ENCODE results near the gene PNPLA7. TPM values are rescaled to one million over a fixed set of nuclear protein-coding genes. Genes with fewer than 3 reads are reported as not detected.
A peak's percentile ranks its signal among the peaks of the same experiment; 100 is the strongest.
"Not testable (repeated sequence)": the region's sequence is repeated elsewhere in the genome, so short reads cannot be mapped to it uniquely, and the experiment has no call there.

PNPLA7 gene
- total RNA-seq, 1 donor from 2014 or later = 1.3 TPM

DNA sequence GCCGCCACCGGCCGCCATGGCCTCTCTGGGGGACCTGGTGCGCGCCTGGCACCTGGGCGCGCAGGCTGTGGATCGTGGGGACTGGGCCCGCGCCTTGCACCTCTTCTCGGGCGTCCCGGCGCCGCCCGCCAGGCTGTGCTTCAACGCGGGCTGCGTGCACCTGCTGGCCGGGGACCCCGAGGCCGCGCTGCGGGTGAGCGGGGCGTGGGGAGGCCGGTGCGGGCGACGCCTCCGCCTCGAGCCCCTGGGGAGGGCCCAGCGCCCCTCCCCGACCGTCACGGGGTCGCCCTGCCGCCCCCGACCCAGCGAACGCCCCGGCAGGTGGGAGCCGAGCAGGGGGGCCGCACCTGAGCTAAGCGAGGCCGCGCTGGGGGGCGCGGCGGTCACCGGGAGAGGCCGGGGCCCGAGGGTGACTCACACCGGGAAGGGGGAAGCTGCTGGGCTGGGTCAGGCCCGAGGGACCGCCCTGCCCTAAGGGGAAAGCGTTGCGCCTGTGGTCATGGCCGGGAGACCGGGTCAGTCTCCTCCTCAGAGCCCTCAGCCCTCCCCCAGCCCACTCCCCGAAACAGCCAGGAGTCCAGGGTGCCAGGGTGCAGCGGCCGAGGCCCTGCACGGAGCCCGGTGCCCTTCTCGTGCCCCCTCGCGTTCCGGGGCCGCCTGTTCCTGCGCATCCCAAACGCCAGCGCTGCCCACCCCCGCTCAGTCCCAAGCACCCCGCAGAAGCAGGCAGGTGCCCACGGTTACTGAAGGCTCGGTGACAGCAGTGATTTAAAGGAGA, 126.5 kb downstream of the PNPLA7 start:
- no peak for DNase-seq (ENCODE audit: low read depth)

DNA sequence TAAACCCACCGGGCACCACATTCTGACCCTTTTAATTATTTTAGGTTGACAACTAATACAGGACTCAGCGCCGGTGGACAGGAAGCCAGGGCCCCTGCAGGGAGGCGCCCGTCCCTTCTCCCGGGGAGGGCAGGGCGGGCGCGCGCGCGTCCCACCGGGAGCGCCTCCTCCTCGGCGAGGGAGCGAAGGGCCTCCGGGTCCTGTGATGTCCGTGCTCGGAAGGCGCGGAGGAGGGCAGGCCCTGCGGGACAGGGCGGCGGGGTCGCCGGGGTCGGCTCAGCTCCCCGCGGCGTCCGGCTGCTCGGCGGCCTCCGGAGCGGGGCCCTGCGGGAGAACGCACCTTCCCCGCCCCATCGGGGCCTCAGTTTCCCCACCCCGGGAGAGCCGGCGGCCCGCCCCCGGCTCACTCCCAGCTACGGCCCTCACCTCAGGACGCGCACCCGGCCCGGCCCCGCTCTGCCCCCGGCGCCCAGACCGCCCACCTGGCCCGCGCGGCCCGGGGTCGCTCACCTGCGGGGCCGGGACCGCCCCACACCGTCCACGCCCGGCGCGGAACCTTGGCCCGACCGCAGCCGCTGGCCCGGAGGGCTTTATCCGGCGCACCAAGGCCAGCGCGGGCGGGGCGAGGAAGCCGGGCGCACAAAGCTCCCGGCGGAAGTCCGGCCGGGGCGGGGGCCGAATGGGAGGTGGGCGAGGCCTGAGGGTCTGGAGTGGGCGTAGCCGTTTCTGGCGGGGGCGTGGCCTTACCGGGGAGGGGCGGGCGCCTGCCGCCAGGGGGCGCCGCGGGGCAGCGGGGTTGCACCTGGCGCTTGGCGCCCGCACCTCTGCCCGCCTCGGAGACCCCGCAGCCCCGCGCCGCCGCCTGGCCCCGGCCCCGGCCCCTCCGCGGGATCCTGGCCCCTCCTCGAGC, 127.3 kb downstream of the PNPLA7 start, which contains the start of the genes EXD3 and NOXA1:
TSS of gene EXD3 (minus strand) at position 559 of the 910 bp plus-strand sequence. CDS start 27,805 bp downstream, outside the sequence.
TSS of gene NOXA1 (plus strand) at position 790 of the 910 bp plus-strand sequence. CDS start 137 bp downstream, outside the sequence.
- peak; percentile 92 for DNase-seq (ENCODE audit: low read depth)

DNA sequence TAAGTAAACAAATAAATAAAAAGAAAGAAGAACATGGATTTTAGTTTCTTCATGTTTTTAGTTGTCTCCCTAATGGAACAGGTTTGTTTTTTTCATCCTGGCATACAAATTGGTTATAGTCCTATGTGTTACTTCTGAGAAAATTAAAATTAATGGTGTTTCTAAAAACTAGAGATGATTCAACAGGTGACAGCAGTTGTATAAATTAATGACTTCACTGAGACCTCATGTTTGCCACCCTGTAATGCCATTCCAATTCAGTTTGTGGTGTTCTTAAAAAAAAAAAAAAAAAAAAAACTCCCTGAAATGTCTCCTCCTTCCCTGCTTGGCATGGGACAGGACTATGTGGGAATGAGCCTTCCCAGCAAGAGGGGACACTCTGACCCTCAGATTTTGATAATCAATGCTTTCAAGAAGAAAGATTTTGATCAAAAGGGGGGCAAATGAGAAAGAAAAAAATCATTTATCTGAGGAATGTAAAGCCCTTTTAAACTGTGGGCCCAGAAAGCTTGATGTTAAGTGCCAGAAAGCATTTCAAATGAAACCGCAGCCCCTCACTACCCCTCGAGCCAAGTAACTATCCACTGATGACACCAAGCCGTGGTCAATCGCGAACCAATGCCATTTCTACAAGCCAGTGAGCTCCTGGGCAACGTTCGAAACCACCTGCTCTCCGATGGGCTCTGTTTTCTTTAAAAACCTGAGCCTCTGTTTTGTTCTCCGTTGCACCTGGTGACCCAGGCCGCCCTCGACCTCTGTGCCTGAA, 128.2 kb downstream of the PNPLA7 start:
- DNase-seq (ENCODE audit: low read depth) = no peak

DNA sequence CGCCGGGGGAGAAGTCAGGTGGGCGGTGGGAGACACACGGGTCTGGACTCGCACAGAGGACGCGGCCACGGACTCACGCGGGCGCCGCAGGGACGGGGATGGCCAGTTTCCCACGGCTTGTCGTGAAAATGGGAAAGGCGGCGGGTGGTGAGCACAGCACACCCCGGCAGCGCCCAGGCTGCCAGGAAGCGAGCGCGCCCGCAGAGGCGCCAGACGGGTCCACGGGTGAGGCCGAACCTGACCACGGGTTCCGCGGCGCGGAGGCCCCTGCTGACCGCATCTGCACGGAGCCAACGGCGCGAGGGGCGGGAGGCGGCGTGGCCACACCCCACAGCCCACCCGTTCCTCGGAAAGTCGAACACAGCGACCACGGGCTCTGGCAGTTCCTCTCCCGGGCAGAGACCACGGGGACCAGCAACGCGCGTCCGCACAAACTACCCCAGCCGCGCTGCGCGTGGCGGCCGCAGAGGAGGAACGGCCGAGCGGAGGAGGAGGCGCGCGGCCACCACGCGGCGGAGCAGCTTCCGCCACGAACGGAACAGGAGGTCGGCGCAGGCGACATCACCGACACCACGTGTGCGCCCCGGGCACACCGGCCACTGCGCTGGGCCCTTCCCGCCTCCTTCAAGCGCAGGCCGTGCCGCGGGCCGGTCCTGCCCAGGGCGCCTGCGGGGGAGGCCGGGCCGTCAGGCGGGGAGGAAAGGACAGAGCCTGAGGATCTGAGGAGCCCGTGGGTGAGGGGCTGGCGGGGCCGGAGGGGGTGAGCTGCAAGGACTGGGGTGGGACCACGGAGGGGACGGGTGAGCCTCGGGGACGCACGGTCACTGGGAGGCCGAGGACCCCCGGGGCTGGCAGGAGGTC, 132.8 kb downstream of the PNPLA7 start:
- DNase-seq (ENCODE audit: low read depth) = no peak

DNA sequence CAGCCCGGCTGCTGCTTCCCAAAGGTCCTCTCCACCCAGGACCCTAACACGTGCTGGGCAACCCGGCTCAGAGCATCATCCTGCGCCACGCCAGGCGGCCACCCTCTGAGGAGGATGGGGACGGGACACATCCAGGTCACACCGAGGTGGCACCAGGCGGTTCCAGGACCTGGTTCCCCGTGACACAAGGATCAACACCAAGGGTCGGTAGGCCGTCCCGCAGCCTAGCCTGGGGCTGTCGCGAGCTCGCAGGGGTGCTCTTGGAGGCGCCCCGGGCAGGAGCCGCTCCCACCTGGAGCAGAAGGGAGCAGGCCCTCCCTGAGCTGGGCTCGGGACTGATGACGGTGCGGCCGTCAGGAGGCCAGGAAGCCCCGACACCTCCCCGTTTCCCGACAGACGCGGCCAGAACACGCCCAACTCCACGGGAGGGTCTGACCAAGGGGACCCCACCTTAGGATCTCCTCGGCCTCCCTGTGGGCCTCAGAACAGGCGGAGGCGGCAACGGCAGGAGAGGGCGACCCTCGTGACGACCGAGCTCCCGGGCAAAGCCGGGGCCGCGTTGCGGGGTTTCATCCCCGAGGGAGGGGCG, 133.5 kb downstream of the PNPLA7 start:
- DNase-seq (ENCODE audit: low read depth) = no peak

DNA sequence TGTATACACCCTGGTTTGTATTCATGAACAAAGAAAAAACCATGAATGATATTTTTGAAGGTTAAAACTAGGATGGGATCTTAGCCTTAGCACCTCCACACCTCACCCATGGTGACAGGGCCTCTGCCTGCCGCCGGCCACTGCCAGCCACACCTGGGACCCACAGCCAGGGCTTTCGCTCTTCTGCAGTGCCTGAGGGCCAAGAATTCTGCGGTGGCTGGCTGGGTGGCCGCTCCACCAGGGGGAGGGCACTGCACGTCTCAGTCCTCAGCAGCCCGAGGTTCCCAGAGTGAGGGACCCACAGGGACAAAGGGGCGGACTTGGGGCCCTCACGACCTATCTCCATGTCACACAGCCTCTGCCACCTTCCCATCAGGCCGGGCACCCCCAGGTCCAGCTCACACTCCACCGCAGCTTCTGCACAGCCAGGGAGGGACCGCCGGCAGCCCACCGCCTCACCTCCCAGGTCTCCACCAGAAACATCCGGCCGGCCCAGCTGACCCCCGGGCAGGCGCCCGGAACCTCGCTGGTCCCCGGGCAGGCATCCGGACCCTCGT, 134.1 kb downstream of the PNPLA7 start:
- no peak for DNase-seq (ENCODE audit: low read depth)

DNA sequence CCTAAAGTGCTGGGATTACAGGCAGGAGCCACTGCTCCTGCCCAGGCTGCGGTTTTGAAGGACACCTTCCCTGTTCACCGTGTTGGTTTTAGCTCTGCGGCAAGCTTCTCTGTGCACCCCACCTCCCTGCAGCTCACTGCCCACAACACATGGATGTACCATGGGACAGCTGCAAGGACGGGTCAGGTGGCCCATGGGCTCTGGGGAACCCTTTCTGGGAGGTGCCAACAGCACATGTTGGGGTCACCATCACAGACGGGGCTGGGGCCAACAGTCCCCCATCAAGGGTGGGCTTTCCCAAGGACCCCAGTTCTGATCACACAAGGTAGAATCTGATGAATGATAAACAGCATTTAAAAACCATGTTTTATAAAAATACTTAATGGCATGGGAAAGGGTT, 134.8 kb downstream of the PNPLA7 start:
- DNase-seq (ENCODE audit: low read depth) = no peak

DNA sequence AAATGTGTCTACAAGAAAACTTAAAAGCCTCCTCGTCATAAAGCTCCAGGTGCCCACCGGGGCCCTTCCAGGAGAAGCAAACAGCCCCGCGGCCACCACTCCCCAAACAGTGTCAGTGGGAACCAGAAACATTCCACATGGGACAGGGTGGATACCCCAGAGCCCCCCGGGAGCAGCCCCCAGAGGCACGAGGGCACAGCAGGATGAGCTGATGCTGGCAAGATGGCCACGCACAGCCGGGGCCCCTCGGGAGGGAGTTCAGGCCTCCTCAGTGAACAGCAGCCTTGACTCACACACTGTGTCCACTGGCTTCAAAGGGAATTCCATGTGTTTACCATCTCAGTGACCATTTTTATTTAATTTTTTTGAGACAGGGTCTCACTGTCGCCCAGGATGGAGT, 137.8 kb downstream of the PNPLA7 start:
- DNase-seq (ENCODE audit: low read depth) = no peak

DNA sequence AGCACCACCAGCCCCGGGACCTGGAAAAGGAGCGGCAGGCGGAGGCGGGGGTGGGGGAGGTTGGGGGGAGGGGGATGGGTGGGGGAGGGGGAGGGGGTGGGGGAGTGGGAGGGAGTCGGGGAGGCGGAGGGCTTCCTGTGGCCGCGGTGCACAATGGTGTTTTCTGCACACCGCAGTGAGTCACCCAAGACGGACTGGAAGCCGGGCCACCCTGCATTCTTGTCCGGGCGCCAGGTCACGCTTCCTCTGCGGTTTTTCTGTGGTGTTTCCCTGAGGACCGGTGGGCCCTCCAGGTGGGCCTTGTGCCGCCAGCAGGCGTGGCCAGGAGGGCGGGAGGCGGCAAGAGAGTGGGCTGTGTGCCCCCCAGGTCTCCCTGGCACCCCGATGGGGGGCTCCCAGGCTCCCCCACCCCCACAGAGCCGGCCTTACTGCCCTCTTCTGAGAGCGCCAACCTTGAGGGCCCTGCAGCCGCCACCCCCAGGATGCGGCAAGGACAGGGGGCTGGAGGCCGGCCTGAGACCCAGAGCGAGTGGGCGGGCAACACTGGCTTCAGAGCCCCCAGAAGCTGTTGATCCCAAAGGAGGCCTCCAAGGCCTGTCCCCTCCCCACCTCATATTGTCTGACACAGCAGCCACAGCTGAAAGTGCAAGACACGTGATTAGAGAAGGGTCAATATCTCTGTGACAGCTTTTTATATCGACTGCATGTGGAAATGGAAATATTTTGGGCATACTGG, 138.4 kb downstream of the PNPLA7 start:
- peak; percentile 92 for DNase-seq (ENCODE audit: low read depth)

DNA sequence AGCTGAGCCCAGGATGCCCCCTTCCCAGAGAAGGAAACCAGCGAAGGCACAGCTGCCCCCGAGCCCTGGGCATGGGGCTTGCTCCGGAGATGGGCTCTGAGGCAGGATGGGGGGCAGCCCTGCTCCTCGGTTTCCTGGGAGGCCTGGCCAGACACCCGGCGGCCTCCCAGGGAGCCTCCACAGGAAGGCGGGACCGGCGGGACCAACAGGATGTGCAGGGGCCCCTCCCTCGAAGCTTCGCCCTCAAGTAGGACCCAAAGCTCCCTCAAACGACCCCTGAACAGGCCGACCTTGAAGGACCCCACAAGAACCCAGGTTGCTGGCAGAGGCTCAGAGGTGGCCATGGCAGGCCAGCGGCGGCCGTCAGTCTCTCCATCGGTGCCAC, 138.9 kb downstream of the PNPLA7 start:
- no peak for DNase-seq (ENCODE audit: low read depth)

DNA sequence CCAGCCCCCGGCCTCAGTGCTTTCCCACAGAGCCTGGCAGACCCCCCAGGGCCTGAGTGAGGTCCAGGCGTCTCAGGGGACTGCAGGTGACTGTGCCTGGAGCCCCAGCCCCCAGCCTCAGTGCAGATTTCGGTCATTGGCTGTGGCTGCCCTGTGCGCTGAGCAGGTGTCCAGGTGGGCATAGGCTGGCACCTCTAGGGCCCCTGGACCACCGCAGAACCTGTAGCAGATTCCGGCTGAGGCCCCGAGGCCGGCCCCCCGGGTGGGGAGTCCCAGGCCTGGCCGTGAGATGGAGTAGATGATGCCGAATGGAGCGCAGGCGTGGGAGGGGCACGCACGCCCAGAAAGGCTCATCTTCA, 139.3 kb downstream of the PNPLA7 start:
- no peak for DNase-seq (ENCODE audit: low read depth)

DNA sequence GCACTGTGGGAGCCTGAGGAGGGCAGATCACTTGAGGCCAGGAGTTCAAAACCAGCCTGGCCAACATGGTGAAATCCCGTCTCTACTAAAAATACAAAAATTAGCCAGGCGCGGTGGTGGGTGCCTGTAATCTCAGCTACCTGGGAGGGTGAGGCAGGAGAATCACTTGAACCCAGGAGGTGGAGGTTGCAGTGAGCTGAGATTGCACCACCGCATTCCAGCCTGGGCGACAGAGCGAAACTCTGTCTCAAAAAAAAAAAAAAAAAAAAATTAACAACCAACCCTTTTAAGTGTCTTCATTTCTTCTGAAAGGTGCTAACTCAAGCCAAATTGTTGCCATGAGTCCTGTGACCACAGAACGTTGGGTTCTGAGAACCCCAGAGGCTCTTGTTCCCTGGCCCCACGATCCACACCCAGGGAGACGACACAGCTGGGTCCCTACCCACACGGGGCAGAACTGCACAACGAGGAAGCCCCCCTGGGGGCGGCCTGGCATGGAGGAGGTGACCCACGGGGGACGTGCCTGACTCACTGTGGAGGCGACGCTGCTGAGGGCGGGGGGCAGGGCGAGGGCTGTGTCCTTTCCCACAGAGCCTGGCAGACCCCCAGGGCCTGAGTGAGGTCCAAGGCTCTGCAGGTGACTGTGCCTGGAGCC, 139.8 kb downstream of the PNPLA7 start:
- DNase-seq (ENCODE audit: low read depth) = not testable (repeated sequence)

Small RNA genes within 50 kb of the gene (microRNA-seq; reads per million reads assigned to microRNA genes)
- gene MIR7114 = not detected

Other genes with a start within 250 kb of the PNPLA7 start
- 1.2 and 2.0 TPM in 2 replicates for gene NRARP, start 248.1 kb downstream of the PNPLA7 start, total RNA-seq
- 12.5 and 15.3 TPM in 2 replicates for gene EXD3, start 127.2 kb downstream of the PNPLA7 start, total RNA-seq
- gene NOXA1, start 127.0 kb downstream of the PNPLA7 start, total RNA-seq = 1.2 and 3.1 TPM in 2 replicates
- 0.19 and 0.31 TPM in 2 replicates for gene ENTPD8, start 109.0 kb downstream of the PNPLA7 start, total RNA-seq
- gene NSMF, start 91.1 kb downstream of the PNPLA7 start, total RNA-seq = 53.9 and 69.9 TPM in 2 replicates
- 64.9 and 75.1 TPM in 2 replicates for gene MRPL41, start 1.5 kb upstream of the PNPLA7 start, total RNA-seq
- 30.6 and 38.9 TPM in 2 replicates for gene DPH7, start 28.5 kb upstream of the PNPLA7 start, total RNA-seq
- gene ZMYND19, start 40.1 kb upstream of the PNPLA7 start, total RNA-seq = 28.3 and 29.6 TPM in 2 replicates
- gene ARRDC1, start 55.3 kb upstream of the PNPLA7 start, total RNA-seq = 20.3 and 39.5 TPM in 2 replicates
- gene EHMT1, start 68.6 kb upstream of the PNPLA7 start, total RNA-seq = 27.3 and 40.4 TPM in 2 replicates